CD8-positive, alpha-beta memory T cell (primary cell): ENCODE results near the gene THAP3. TPM values are rescaled to one million over a fixed set of nuclear protein-coding genes. Genes with fewer than 3 reads are reported as not detected.

Experiments
- CTCF ChIA-PET: fragments of 350-600 bp; sonication (Branson Sonifier 250); formaldehyde crosslinking; loops from one replicate; lab custom pipeline; 2021; ENCODE audit warnings: antibody characterized with exemption; lab: Charles Lee
- POLR2A ChIA-PET: fragments of 350-600 bp; sonication (Branson Sonifier 250); formaldehyde crosslinking; loops from one replicate; lab custom pipeline; 2021; ENCODE audit warnings: antibody characterized with exemption; lab: Charles Lee
- DNase-seq, 5 donors: peaks; one replicate each; pipeline versions ENCODE4 v3.0.0 to v3.0.0-alpha.2; 2020 to 2022; ENCODE audit warnings: mixed read lengths in 1 of 5
- H3K27ac ChIP-seq: one replicate; pipeline ENCODE4 v1.7.0; 2013; ENCODE audit warnings: low read depth, mild to moderate bottlenecking, low read length, moderate library complexity
- H3K27me3 ChIP-seq: 2 replicates; pipeline ENCODE4 v1.7.0; 2013; ENCODE audit warnings: low read length, mild to moderate bottlenecking; ENCODE audit not compliant: insufficient read depth, poor library complexity, severe bottlenecking
- H3K36me3 ChIP-seq: 2 replicates; pipeline ENCODE4 v1.7.0; 2013; ENCODE audit warnings: mild to moderate bottlenecking, low read length, moderate library complexity; ENCODE audit not compliant: insufficient read depth
- H3K4me1 ChIP-seq: 2 replicates; pipeline ENCODE4 v1.7.0; 2013; ENCODE audit warnings: mild to moderate bottlenecking, low read length, moderate library complexity; ENCODE audit not compliant: insufficient read depth
- H3K4me3 ChIP-seq: 2 replicates; pipeline ENCODE4 v1.7.0; 2013; ENCODE audit warnings: mild to moderate bottlenecking, low read length
- H3K9me3 ChIP-seq: 2 replicates; pipeline ENCODE4 v1.7.0; 2013; ENCODE audit warnings: mild to moderate bottlenecking, low read length
- H3K27ac Mint-ChIP-seq, 8 donors: one replicate each; pipeline ENCODE4 v1.8.0; 2020 to 2021; ENCODE audit warnings: mixed read lengths in 8 of 8, mild to moderate bottlenecking in 6 of 8, inconsistent platforms in 3 of 8, moderate library complexity in 3 of 8
- H3K27me3 Mint-ChIP-seq, 2 donors: one replicate each; pipeline ENCODE4 v1.8.0; 2020 to 2021; ENCODE audit warnings: mixed read lengths in 2 of 2, mild to moderate bottlenecking in 1 of 2, moderate library complexity in 1 of 2
- H3K36me3 Mint-ChIP-seq, 3 donors: one replicate each; pipeline ENCODE4 v1.8.0; 2020 to 2021; ENCODE audit warnings: mixed read lengths in 3 of 3, inconsistent platforms in 1 of 3, mild to moderate bottlenecking in 1 of 3
- H3K4me1 Mint-ChIP-seq, 3 donors: one replicate each; pipeline ENCODE4 v1.8.0; 2020 to 2021; ENCODE audit warnings: mixed read lengths in 3 of 3, inconsistent platforms in 1 of 3, mild to moderate bottlenecking in 1 of 3
- H3K4me3 Mint-ChIP-seq, 7 donors: one replicate each; pipeline ENCODE4 v1.8.0; 2020 to 2021; ENCODE audit warnings: mixed read lengths in 7 of 7, mild to moderate bottlenecking in 6 of 7, moderate library complexity in 4 of 7, inconsistent platforms in 2 of 7
- H3K9me3 Mint-ChIP-seq, 5 donors: one replicate each; pipeline ENCODE4 v1.8.0; 2020 to 2022; ENCODE audit warnings: mixed read lengths in 5 of 5, mild to moderate bottlenecking in 3 of 5, moderate library complexity in 2 of 5, inconsistent platforms in 1 of 5
- polyA plus RNA-seq: library from polyadenylated mRNA; unstranded; fragments of 300-500 nt; fragmentation: Illumina TruSeq; gene quantifications from one replicate; pipeline ENCODE4 v1.2.3, GENCODE V29; 2021
- total RNA-seq, 2 experiments: library from RNA; stranded (reverse); gene quantifications; one replicate each; pipeline ENCODE4 v1.2.3, GENCODE V29; 2021

Gene THAP3
- total and polyA plus RNA-seq, 3 experiments from 2014 or later, result 18.3 to 24.0 (median 20.6) TPM

DNA sequence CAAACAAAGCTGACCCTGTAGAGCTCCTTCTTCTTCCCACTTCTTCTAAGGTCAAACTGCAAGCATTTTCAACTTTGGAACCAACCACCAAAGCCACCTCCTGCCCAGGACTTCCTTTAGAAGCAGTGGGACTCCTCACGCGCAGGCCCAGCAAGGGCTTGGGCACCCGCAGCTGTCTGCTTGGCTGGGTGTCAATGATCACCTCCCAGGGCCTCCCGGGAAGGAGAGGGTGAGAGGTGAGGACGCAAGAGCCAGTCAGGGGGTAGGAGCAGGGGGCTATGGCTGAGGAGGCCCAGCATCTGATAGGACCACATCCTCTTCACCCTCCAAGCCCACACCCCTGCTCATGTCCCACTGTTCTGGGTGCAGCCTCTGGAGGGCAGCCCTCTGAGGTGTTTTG is 32.2 kb upstream of the THAP3 start:
- ChIA-PET CTCF (interaction anchor here (1.1 kb wide), 1 partner anchor 104 kb away, joined by 3 read pairs; no protein-coding TSS in a partner anchor), POLR2A (no interaction called here)
- no peak overlapping the region for H3K4me3 ChIP-seq
- Mint-ChIP-seq H3K4me1 (peaks cover 26 to 68% (median 28%) of the 10 kb centered on the region in 3 donors), H3K27me3 (no peaks in the 10 kb centered on the region), H3K9me3 (no peaks in the 10 kb centered on the region), H3K36me3 (peaks cover 0 to 91% (median 4%) of the 10 kb centered on the region in 3 donors), H3K4me3 (no peak overlapping the region), H3K27ac (no peak overlapping the region)
- H3K27ac ChIP-seq, result no peak overlapping the region
- no peaks in the 10 kb centered on the region for H3K27me3 ChIP-seq
- no peak for DNase-seq
- no peaks in the 10 kb centered on the region for H3K9me3 ChIP-seq
- H3K4me1 ChIP-seq, result peaks cover 37% of the 10 kb centered on the region
- H3K36me3 ChIP-seq, result peaks cover 44% of the 10 kb centered on the region

DNA sequence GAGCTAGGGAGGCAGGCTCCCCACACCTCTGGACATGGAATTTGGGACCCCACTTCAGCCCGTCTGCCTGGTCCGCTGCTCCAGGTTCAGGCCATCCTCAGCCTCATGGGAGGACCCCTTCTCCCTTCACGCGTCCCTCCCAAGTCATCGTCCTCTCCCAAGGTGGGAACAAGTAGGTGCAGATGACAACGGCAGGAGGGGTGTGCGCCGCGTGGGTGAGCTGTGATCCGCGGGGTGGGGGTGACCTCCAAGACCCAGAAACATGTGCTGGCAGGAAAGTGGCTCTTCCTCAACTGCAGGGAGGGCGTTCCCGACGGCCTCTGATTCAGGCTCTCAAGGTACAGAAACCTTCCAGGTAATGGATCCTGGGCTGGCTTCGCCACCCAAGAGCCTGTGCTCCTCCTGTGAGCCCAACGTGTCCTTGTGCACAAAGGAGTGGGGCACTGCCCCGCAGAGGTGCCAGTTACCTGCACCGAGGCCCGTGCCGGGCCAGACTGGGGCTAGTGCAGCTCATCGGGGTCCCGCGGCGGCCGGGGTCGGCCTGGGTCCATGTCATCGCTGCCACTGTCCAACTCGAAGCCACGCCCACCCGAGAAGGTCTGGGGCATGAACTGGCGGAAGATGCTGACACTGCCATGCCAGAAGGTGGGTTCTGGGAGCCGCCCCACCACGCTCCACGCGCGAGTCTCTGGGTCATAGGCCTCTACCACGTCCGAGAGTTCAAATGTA is 31.6 kb upstream of the THAP3 start:
- CTCF ChIA-PET, result interaction anchor here (1.1 kb wide), 1 partner anchor 105 kb away, joined by 3 read pairs; no protein-coding TSS in a partner anchor
- H3K27me3 Mint-ChIP-seq, result no peaks in the 10 kb centered on the region
- POLR2A ChIA-PET, result no interaction called here
- H3K9me3 Mint-ChIP-seq, result no peaks in the 10 kb centered on the region
- H3K36me3 Mint-ChIP-seq, result peaks cover 0 to 93% (median 4%) of the 10 kb centered on the region in 3 donors
- no peak overlapping the region for H3K27ac Mint-ChIP-seq
- Histone ChIP-seq H3K36me3 (peaks cover 50% of the 10 kb centered on the region), H3K27me3 (no peaks in the 10 kb centered on the region), H3K4me1 (peaks cover 43% of the 10 kb centered on the region), H3K27ac (no peak overlapping the region), H3K4me3 (no peak overlapping the region), H3K9me3 (no peaks in the 10 kb centered on the region)
- H3K4me3 Mint-ChIP-seq, result no peak overlapping the region
- peaks cover 26 to 69% (median 29%) of the 10 kb centered on the region in 3 donors for H3K4me1 Mint-ChIP-seq
- no peak for DNase-seq

DNA sequence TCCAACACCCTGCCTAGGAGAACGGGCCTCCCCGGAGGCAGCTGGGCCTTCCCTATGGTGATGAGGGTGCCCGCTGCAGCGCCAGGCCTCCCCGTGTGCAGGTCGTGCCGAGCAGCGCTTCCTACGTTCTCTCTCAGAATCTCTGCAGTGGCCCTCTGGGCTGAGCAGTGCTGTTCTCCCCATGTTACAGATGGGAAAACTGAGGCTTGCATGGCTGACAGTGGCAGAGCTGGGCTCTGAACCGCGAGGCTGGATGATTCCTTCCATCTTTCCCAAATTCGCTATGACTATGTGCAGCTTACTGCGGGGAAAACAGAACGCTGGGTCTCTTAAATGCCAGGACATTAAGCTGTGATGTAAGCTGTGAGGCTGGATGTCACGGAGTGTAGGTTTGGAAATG is 30.9 kb upstream of the THAP3 start:
- no peaks in the 10 kb centered on the region for H3K27me3 ChIP-seq
- POLR2A ChIA-PET, result no interaction called here
- H3K4me3 ChIP-seq, result no peak overlapping the region
- no peak for DNase-seq
- Mint-ChIP-seq H3K4me1 (peaks cover 29 to 76% (median 29%) of the 10 kb centered on the region in 3 donors), H3K9me3 (no peaks in the 10 kb centered on the region), H3K27me3 (no peaks in the 10 kb centered on the region), H3K4me3 (no peak overlapping the region), H3K36me3 (peaks cover 0 to 88% (median 4%) of the 10 kb centered on the region in 3 donors), H3K27ac (peak overlapping the region in 1 of 8 donors; percentile 48)
- CTCF ChIA-PET, result no interaction called here
- H3K27ac ChIP-seq, result no peak overlapping the region
- peaks cover 52% of the 10 kb centered on the region for H3K36me3 ChIP-seq
- no peaks in the 10 kb centered on the region for H3K9me3 ChIP-seq
- H3K4me1 ChIP-seq, result peaks cover 49% of the 10 kb centered on the region

DNA sequence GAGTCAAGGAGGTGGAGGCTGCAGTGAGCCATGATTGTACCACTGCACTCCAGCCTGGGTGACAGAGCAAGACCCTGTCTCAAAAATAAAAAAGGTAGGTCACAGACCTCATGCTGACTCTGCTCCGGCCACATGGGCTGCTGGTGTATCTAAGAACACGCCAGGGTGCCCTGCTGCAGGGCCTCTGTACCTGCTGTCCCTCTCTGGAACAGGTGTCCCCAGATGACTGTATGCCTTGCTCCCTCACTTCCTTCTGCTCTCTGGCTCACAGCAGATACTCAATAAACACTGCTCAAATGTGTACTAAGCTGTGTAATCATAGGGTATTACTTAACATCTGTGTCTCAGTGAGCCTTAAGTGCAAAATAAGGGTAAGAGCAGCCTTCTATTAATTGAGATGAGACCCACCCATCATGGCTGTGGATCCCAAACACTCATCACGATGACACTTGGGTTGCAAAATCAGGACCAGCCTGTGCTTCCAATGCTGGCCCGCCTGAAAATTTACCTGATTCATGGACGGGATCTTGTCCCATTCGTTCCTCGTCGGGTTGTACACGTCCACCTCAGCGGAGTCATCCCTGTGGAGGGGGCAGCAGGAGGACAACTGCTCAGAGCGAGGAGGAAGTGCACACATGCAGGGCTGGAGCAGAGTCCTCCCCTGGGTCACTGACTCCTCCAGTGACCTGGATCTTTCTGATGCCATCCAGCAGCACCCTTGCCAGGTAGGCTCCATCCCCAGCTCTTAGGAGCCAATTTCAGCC is 29.5 kb upstream of the THAP3 start:
- no peaks in the 10 kb centered on the region for H3K9me3 Mint-ChIP-seq
- Histone ChIP-seq H3K4me3 (no peak overlapping the region), H3K4me1 (peaks cover 59% of the 10 kb centered on the region), H3K27ac (no peak overlapping the region), H3K9me3 (no peaks in the 10 kb centered on the region), H3K27me3 (no peaks in the 10 kb centered on the region), H3K36me3 (peaks cover 52% of the 10 kb centered on the region)
- ChIA-PET POLR2A (interaction anchor here (0.6 kb wide), 1 partner anchor 21 kb away, joined by 3 read pairs; no protein-coding TSS in a partner anchor), CTCF (no interaction called here)
- peaks cover 0 to 83% (median 4%) of the 10 kb centered on the region in 3 donors for H3K36me3 Mint-ChIP-seq
- H3K27me3 Mint-ChIP-seq, result no peaks in the 10 kb centered on the region
- peak overlapping the region in 3 of 8 donors; percentile 35 to 57 (median 39) for H3K27ac Mint-ChIP-seq
- H3K4me1 Mint-ChIP-seq, result peaks cover 42 to 82% (median 43%) of the 10 kb centered on the region in 3 donors
- no peak for DNase-seq
- peak overlapping the region in 1 of 7 donors; percentile 62 for H3K4me3 Mint-ChIP-seq

DNA sequence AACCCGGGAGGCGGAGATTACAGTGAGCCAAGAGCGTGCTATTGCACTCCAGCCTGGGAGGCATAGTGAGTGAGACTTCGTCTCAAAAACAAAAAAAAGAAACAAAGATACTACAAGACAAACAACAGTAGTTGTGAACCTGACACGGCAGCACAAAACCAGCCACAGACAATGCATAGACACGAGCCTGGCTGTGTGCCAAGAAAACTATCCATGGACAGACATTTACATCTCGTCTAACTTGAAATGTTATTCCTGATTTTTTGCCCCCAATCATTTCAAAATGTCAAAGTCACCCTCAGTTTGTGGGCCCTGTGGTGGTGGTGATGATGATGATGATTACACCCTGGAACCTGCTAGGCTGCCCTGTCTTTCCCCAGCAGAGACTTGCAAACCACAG is 28.3 kb upstream of the THAP3 start:
- no peak for DNase-seq
- peaks cover 0 to 80% (median 4%) of the 10 kb centered on the region in 3 donors for H3K36me3 Mint-ChIP-seq

DNA sequence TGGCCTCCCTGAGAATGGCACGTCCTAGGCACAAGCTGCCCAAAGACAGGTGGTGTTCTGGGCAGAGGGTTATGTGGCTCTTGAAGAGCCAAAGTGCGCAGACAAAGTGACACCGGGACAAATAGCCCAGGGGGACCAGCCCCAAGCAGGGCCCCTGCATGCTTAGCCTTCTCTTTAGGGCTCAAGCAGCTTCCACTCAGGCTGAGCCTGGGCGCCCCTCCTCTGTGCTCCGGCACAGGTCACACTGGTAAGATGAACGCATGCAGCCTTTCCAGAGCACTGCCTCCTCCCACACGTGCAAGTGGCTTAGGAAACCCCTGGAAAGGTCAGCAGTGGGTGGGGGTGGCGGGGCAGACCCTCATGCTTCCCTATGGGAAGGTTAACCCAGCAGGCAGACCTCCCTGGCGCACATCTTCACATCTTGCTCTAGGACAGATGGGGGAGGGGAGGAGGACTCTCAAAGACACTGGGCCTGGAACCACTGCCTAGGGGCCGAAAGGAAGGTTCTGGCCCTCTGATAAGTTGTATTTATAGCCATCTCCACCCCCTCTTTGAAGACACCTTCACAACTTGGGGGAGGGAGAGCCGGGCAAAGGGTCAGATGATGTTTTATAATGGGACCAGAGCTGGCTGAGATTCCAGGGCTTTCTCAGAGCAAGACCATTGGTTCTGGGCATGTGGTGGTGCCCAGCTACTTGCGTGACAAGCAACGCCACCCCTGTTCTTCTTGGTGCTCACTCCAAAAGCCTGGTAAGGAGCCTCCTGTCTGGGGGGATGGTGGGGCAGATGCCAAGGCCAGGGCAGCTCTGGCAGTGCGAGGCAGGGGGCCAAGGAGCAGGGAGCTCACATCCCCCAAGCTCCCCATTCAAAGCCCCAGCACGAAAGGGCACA is 27.5 kb upstream of the THAP3 start:
- no peaks in the 10 kb centered on the region for H3K27me3 Mint-ChIP-seq
- Histone ChIP-seq H3K27me3 (no peaks in the 10 kb centered on the region), H3K36me3 (peaks cover 52% of the 10 kb centered on the region), H3K4me1 (peaks cover 53% of the 10 kb centered on the region), H3K27ac (no peak overlapping the region), H3K4me3 (no peak overlapping the region), H3K9me3 (no peaks in the 10 kb centered on the region)
- H3K4me1 Mint-ChIP-seq, result peaks cover 45 to 71% (median 48%) of the 10 kb centered on the region in 3 donors
- H3K9me3 Mint-ChIP-seq, result no peaks in the 10 kb centered on the region
- H3K36me3 Mint-ChIP-seq, result peaks cover 0 to 78% (median 4%) of the 10 kb centered on the region in 3 donors
- ChIA-PET POLR2A (interaction anchor here (1.4 to 1.5 kb wide), 2 partner anchors 13 to 17 kb away, joined by 3 to 4 read pairs; partner anchors contain the start of gene ZBTB48), CTCF (interaction anchor here (1.0 to 1.6 kb wide), 3 partner anchors 43 to 111 kb away, joined by 3 to 6 read pairs (median 3); partner anchors contain the start of gene NOL9)
- peak overlapping the region in 3 of 8 donors; percentile 21 to 45 (median 22) for H3K27ac Mint-ChIP-seq
- DNase-seq, result no peak
- H3K4me3 Mint-ChIP-seq, result peak overlapping the region in 3 of 7 donors; percentile 26 to 40 (median 38)

More for the DNA sequence above, 28.3 kb upstream of the THAP3 start:
- Mint-ChIP-seq H3K4me3 (peak overlapping the region in 2 of 7 donors; percentile 62 to 74), H3K4me1 (peaks cover 45 to 79% (median 53%) of the 10 kb centered on the region in 3 donors), H3K9me3 (no peaks in the 10 kb centered on the region), H3K27me3 (no peaks in the 10 kb centered on the region), H3K27ac (peak overlapping the region in 3 of 8 donors; percentile 22 to 50 (median 45))
- POLR2A ChIA-PET, result interaction anchor here (1.4 to 1.5 kb wide), 2 partner anchors 12 to 16 kb away, joined by 3 to 4 read pairs; partner anchors contain the start of gene ZBTB48
- CTCF ChIA-PET, result no interaction called here
- no peaks in the 10 kb centered on the region for H3K9me3 ChIP-seq
- H3K4me1 ChIP-seq, result peaks cover 60% of the 10 kb centered on the region
- H3K27me3 ChIP-seq, result no peaks in the 10 kb centered on the region
- no peak overlapping the region for H3K27ac ChIP-seq
- H3K36me3 ChIP-seq, result peaks cover 52% of the 10 kb centered on the region
- H3K4me3 ChIP-seq, result no peak overlapping the region

DNA sequence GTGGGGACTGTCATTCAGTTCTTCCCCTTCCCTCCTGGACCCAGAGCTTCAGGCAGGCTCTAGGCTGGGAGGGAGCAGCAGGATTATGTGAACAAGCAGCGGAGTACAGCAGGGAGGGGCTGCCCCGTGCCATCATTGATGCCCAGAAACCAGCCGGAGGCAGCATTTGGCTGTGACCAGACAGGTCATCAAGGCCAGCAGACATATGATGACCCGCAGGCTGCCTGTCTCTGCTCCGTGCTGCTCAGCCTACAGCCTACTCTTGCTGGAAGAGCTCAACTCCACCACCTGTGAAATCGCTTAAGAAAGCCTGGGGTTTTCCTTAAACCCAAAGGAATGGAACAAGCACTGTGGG is 26.9 kb upstream of the THAP3 start:
- H3K36me3 ChIP-seq, result peaks cover 51% of the 10 kb centered on the region
- Mint-ChIP-seq H3K9me3 (no peaks in the 10 kb centered on the region), H3K4me1 (peaks cover 45 to 66% (median 48%) of the 10 kb centered on the region in 3 donors), H3K27ac (no peak overlapping the region), H3K4me3 (peak overlapping the region in 2 of 7 donors; percentile 14 to 99), H3K36me3 (peaks cover 0 to 74% (median 4%) of the 10 kb centered on the region in 3 donors), H3K27me3 (no peaks in the 10 kb centered on the region)
- H3K27me3 ChIP-seq, result no peaks in the 10 kb centered on the region
- peaks cover 50% of the 10 kb centered on the region for H3K4me1 ChIP-seq
- no peak overlapping the region for H3K4me3 ChIP-seq
- no peaks in the 10 kb centered on the region for H3K9me3 ChIP-seq
- no peak for DNase-seq
- no peak overlapping the region for H3K27ac ChIP-seq
- ChIA-PET POLR2A (interaction anchor here (1.4 to 1.5 kb wide), 2 partner anchors 13 to 18 kb away, joined by 3 to 4 read pairs; partner anchors contain the start of gene ZBTB48), CTCF (interaction anchor here (1.0 to 4.6 kb wide), 5 partner anchors 10 to 112 kb away, joined by 3 to 28 read pairs (median 4); partner anchors contain the start of genes NOL9 and ZBTB48)
